Suprapubic skin (tissue), 3 donors: ENCODE measurements around the gene RBM28.

Source experiments
- CTCF ChIP-seq, 2 donors: fragments of 200-600 bp in 1 of 2; fragments of 450-650 bp in 1 of 2; sonication (generic) in 1 of 2; IDR thresholded peaks; one replicate each; pipeline ENCODE4 v1.5.1; 2016 to 2019; ENCODE audit warnings: antibody characterized with exemption in 2 of 2, mild to moderate bottlenecking in 1 of 2, moderate library complexity in 1 of 2
- EP300 ChIP-seq: sonication (generic); formaldehyde crosslinking; IDR thresholded peaks from one replicate; pipeline ENCODE4 v1.6.1; 2017; ENCODE audit warnings: antibody characterized with exemption
- POLR2A ChIP-seq, 2 donors: fragments of 450-650 bp; IDR thresholded peaks; one replicate each; pipeline ENCODE4 v1.6.1; 2017; ENCODE audit warnings: antibody characterized with exemption in 2 of 2, mild to moderate bottlenecking in 2 of 2, moderate library complexity in 2 of 2

GRCh38 chr7:128376077-128376476, 32.4 kb upstream of the RBM28 start:
- TF ChIP-seq CTCF (IDR thresholded peaks at IDR 0.05) = no peak
- TF ChIP-seq EP300 = no peak
- TF ChIP-seq POLR2A (IDR thresholded peaks at IDR 0.05) = no peak
